GM23338 (cell line): ENCODE results near the gene SAT1.

Experiments used
- CREB1 ChIP-seq: fragments of 250-450 bp; sonication (Bioruptor Pico); IDR thresholded peaks from 2 replicates; pipeline ENCODE4 v1.5.0; 2020; ENCODE audit warnings: low read depth, mild to moderate bottlenecking, moderate library complexity
- EZH2 ChIP-seq: fragments of 200-600 bp; sonication (generic); IDR thresholded peaks from one replicate; pipeline ENCODE4 v1.8.0; 2017; ENCODE audit warnings: antibody characterized with exemption, mild to moderate bottlenecking, low read depth; ENCODE audit not compliant: unreplicated experiment
- EZH2phosphoT487 ChIP-seq: fragments of 200-600 bp; sonication (generic); IDR thresholded peaks from one replicate; pipeline ENCODE4 v1.8.1; 2018; ENCODE audit warnings: antibody characterized with exemption; ENCODE audit not compliant: unreplicated experiment
- POLR2AphosphoS5 ChIP-seq: IDR thresholded peaks from 2 replicates; pipeline ENCODE4 v1.6.1; 2016; ENCODE audit warnings: antibody characterized with exemption, low read depth
- STAT1 ChIP-seq: IDR thresholded peaks from one replicate; pipeline ENCODE4 v1.6.1; 2016; ENCODE audit warnings: antibody characterized with exemption; ENCODE audit not compliant: unreplicated experiment
- TF ChIP-seq, protein P1 (sequence below), 2 experiments: fragments of 200-600 bp in 1 of 2; sonication (generic) in 1 of 2; conservative IDR thresholded peaks; 2 replicates each; pipeline versions ENCODE4 v1.5.1 to v1.6.1; 2016 to 2017; ENCODE audit warnings: antibody characterized with exemption in 2 of 2, low read depth in 2 of 2, mild to moderate bottlenecking in 2 of 2, moderate library complexity in 1 of 2

DNA sequence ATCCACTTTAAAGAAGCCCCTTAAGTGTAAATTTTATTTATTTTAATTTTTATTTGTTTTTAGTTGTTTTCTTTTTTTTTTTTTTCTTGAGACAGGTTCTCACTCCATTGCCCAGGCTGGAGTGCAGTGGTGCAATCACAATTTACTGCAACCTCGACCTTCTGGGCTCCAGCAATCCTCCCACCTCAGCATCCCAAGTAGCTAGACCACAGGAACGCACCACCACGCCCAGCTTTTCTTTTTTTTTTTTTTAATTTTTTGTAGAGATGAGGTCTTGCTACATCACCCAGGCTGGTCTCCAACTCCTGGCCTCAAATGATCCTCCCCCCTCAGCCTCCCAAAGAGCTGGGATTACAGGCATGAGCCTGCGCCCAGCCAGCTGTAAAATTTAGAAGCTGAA lies 6.0 kb downstream of the SAT1 start:
- TF ChIP-seq, protein P1, sequence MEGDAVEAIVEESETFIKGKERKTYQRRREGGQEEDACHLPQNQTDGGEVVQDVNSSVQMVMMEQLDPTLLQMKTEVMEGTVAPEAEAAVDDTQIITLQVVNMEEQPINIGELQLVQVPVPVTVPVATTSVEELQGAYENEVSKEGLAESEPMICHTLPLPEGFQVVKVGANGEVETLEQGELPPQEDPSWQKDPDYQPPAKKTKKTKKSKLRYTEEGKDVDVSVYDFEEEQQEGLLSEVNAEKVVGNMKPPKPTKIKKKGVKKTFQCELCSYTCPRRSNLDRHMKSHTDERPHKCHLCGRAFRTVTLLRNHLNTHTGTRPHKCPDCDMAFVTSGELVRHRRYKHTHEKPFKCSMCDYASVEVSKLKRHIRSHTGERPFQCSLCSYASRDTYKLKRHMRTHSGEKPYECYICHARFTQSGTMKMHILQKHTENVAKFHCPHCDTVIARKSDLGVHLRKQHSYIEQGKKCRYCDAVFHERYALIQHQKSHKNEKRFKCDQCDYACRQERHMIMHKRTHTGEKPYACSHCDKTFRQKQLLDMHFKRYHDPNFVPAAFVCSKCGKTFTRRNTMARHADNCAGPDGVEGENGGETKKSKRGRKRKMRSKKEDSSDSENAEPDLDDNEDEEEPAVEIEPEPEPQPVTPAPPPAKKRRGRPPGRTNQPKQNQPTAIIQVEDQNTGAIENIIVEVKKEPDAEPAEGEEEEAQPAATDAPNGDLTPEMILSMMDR (conservative IDR thresholded peaks at IDR 0.05; ENCODE audit: low read depth in 2 of 2) = no peak
- TF ChIP-seq CREB1 (CRISPR knock-in tag) (no peak), STAT1 (no peak), POLR2AphosphoS5 (no peak), EZH2phosphoT487 (no peak), EZH2 (no peak)
